T-cell (primary cell): ENCODE data around the gene BSG. TPM values are rescaled to one million over a fixed set of nuclear protein-coding genes. Genes with fewer than 3 reads are reported as not detected.

Source experiments
- ATAC-seq, 4 experiments: fragments of 200-7000 bp in 3 of 4; fragments of 150-1000 bp in 1 of 4; cut with Tn5 transposase; replicated peaks in 1 of 4; 1 replicate in 3 of 4; 2 replicates in 1 of 4; pipeline ENCODE4 v1.10.0; 2021; ENCODE audit warnings: moderate library complexity in 3 of 4, mild to moderate bottlenecking in 2 of 4, moderate number of reproducible peaks in 1 of 4
- CTCF ChIA-PET, 2 donors: fragments of 300-600 bp; sonication (Branson Sonifier 250); formaldehyde crosslinking; loops; one replicate each; lab custom pipeline; 2022; ENCODE audit warnings: antibody characterized with exemption in 2 of 2; lab: Charles Lee
- POLR2A ChIA-PET, 2 donors: fragments of 300-600 bp; sonication (Branson Sonifier 250); formaldehyde crosslinking; loops; one replicate each; lab custom pipeline; 2022; ENCODE audit warnings: antibody characterized with exemption in 2 of 2; lab: Charles Lee
- DNase-seq, 35 experiments: peaks; one replicate each; pipeline versions ENCODE4 v3.0.0 to v3.0.0-alpha.2; 2013 to 2023
- H3K27ac ChIP-seq: one replicate; pipeline ENCODE4 v1.5.1; 2013; ENCODE audit warnings: low read length
- H3K27me3 ChIP-seq, 2 experiments: replicated peaks in 1 of 2; 1 replicate in 1 of 2; 2 replicates in 1 of 2; pipeline versions ENCODE4 v1.6.1 to v1.7.0; 2013; ENCODE audit warnings: low read length in 1 of 2, mixed read lengths in 1 of 2; ENCODE audit not compliant: control insufficient read depth in 2 of 2, insufficient read depth in 2 of 2; ENCODE audit errors: extremely low read depth in 1 of 2
- H3K36me3 ChIP-seq, 2 donors: 1 replicate in 1 of 2; 2 replicates in 1 of 2; pipeline versions ENCODE4 v1.6.1 to v1.7.0; 2013; ENCODE audit warnings: low read length in 1 of 2; ENCODE audit not compliant: control insufficient read depth in 2 of 2, insufficient read depth in 1 of 2; ENCODE audit errors: extremely low read depth in 1 of 2
- H3K4me1 ChIP-seq, 2 experiments: 1 replicate in 1 of 2; 2 replicates in 1 of 2; pipeline versions ENCODE4 v1.6.1 to v1.7.0; 2013; ENCODE audit warnings: low read length in 2 of 2, mixed read lengths in 1 of 2; ENCODE audit not compliant: insufficient read depth in 2 of 2, control insufficient read depth in 1 of 2; ENCODE audit errors: extremely low read depth in 1 of 2
- H3K4me3 ChIP-seq, 2 donors: 1 replicate in 1 of 2; 2 replicates in 1 of 2; pipeline versions ENCODE4 v1.5.1 to v1.7.0; 2013; ENCODE audit warnings: mild to moderate bottlenecking in 2 of 2, low read length in 1 of 2, moderate library complexity in 1 of 2; ENCODE audit not compliant: control insufficient read depth in 1 of 2; ENCODE audit errors: extremely low read depth in 1 of 2
- H3K9me3 ChIP-seq: 2 replicates; pipeline ENCODE4 v1.7.0; 2013
- H3K27ac Mint-ChIP-seq, 2 donors: one replicate each; pipeline ENCODE4 v1.8.0; 2020 to 2021; ENCODE audit warnings: mild to moderate bottlenecking in 2 of 2, mixed read lengths in 2 of 2
- H3K27me3 Mint-ChIP-seq, 2 donors: one replicate each; pipeline ENCODE4 v1.8.0; 2021 to 2022; ENCODE audit warnings: mixed read lengths in 2 of 2
- H3K36me3 Mint-ChIP-seq: one replicate; pipeline ENCODE4 v1.8.0; 2021; ENCODE audit warnings: mixed read lengths
- H3K4me1 Mint-ChIP-seq, 3 donors: one replicate each; pipeline ENCODE4 v1.8.0; 2020 to 2022; ENCODE audit warnings: mixed read lengths in 3 of 3, mild to moderate bottlenecking in 1 of 3
- H3K4me3 Mint-ChIP-seq, 3 donors: one replicate each; pipeline ENCODE4 v1.8.0; 2020 to 2022; ENCODE audit warnings: mild to moderate bottlenecking in 3 of 3, mixed read lengths in 3 of 3, moderate library complexity in 3 of 3
- H3K9me3 Mint-ChIP-seq, 3 donors: one replicate each; pipeline ENCODE4 v1.8.0; 2020 to 2022; ENCODE audit warnings: mixed read lengths in 3 of 3
- WGBS: methylation state at CpG from one replicate; pipeline ENCODE4 v1.1.5; 2013; ENCODE audit warnings: missing lambda C conversion rate; ENCODE audit not compliant: insufficient coverage; 5-methylcytosine and 5-hydroxymethylcytosine counted together
- total RNA-seq, 35 experiments: library from RNA in 6 of 35; stranded (reverse) in 6 of 35; fragments of 120-200 nt in 1 of 35; gene quantifications; one replicate each; pipeline versions ENCODE4 v1.2.1 to v1.2.4 and lab custom pipeline; 2013 to 2026

BSG gene
- total RNA-seq, 5 donors from 2014 or later (not counting 1 experiment from before 2014, with no cell fraction given) = 89.3 to 165 (median 152) TPM

GRCh38 chr19:611481-611868 lies 39.1 kb downstream of the BSG start:
- Mint-ChIP-seq H3K36me3 (peaks cover 8% of the 10 kb centered on the region), H3K4me3 (peak overlapping the region; percentile 89 to 98 (median 95)), H3K27me3 (no peaks in the 10 kb centered on the region), H3K4me1 (peaks cover 20 to 25% (median 25%) of the 10 kb centered on the region in 3 donors), H3K27ac (peak overlapping the region; percentile 93 to 98), H3K9me3 (no peaks in the 10 kb centered on the region)
- CTCF ChIA-PET = no interaction called here
- POLR2A ChIA-PET = no interaction called here
- Histone ChIP-seq H3K36me3 (no peaks in the 10 kb centered on the region), H3K4me3 (peak overlapping the region in 1 of 2 donors; percentile 72), H3K4me1 (peaks cover 3 to 48% of the 10 kb centered on the region in 2 experiments), H3K27ac (peak overlapping the region; percentile 59), H3K9me3 (no peaks in the 10 kb centered on the region), H3K27me3 (peaks cover 0 to 2% of the 10 kb centered on the region in 2 experiments)
- WGBS = 0% methylated on average over 1 of the region's 13 CpGs
- peak; percentile 2 to 7 (median 4) for ATAC-seq
- DNase-seq = peak in 19 of 35 experiments; percentile 12 to 65 (median 39)

- DNase-seq (no peak), ATAC-seq (no peak)
- ChIA-PET POLR2A (interaction anchor here in 1 of 2 donors (0.6 kb wide), 1 partner anchor 10 kb away, joined by 5 read pairs; no protein-coding TSS in a partner anchor), CTCF (no interaction called here)
- H3K36me3 Mint-ChIP-seq = peaks cover 8% of the 10 kb centered on the region
- peaks cover 20 to 25% (median 25%) of the 10 kb centered on the region in 3 donors for H3K4me1 Mint-ChIP-seq
- no peaks in the 10 kb centered on the region for H3K9me3 Mint-ChIP-seq
- no peak overlapping the region for H3K27ac Mint-ChIP-seq
- H3K27me3 Mint-ChIP-seq = no peaks in the 10 kb centered on the region
- H3K4me3 ChIP-seq = no peak overlapping the region
- peaks cover 3 to 48% of the 10 kb centered on the region in 2 experiments for H3K4me1 ChIP-seq
- peaks cover 0 to 2% of the 10 kb centered on the region in 2 experiments for H3K27me3 ChIP-seq
- peaks cover 0 to 5% of the 10 kb centered on the region in 2 donors for H3K36me3 ChIP-seq
- WGBS = 91% methylated on average over 33 of the region's 33 CpGs
- H3K9me3 ChIP-seq = no peaks in the 10 kb centered on the region
- no peak overlapping the region for H3K27ac ChIP-seq
- H3K4me3 Mint-ChIP-seq = no peak overlapping the region
These were observed 40.5 kb downstream of the BSG start for GRCh38 chr19:612941-613340.

- Histone ChIP-seq H3K27ac (no peak overlapping the region), H3K4me1 (peaks cover 3 to 41% of the 10 kb centered on the region in 2 experiments), H3K36me3 (peaks cover 2 to 13% of the 10 kb centered on the region in 2 donors), H3K27me3 (peaks cover 0 to 2% of the 10 kb centered on the region in 2 experiments), H3K9me3 (no peaks in the 10 kb centered on the region), H3K4me3 (no peak overlapping the region)
- no peak for ATAC-seq
- ChIA-PET CTCF (no interaction called here), POLR2A (no interaction called here)
- DNase-seq = no peak
- Mint-ChIP-seq H3K9me3 (no peaks in the 10 kb centered on the region), H3K36me3 (peaks cover 12% of the 10 kb centered on the region), H3K4me1 (peaks cover 19 to 25% (median 25%) of the 10 kb centered on the region in 3 donors), H3K27me3 (no peaks in the 10 kb centered on the region), H3K4me3 (no peak overlapping the region), H3K27ac (no peak overlapping the region)
- WGBS = 86% methylated on average over 50 of the region's 54 CpGs
These were observed 41.6 kb downstream of the BSG start for GRCh38 chr19:613732-614567.

GRCh38 chr19:615619-616018 lies 43.2 kb downstream of the BSG start:
- H3K4me1 Mint-ChIP-seq = peaks cover 13 to 20% (median 17%) of the 10 kb centered on the region in 3 donors
- H3K9me3 ChIP-seq = no peaks in the 10 kb centered on the region
- H3K4me3 Mint-ChIP-seq = peak overlapping the region in 2 of 3 donors; percentile 19 to 68
- H3K4me3 ChIP-seq = no peak overlapping the region
- peak in 1 of 35 experiments; percentile 23 for DNase-seq
- H3K9me3 Mint-ChIP-seq = no peaks in the 10 kb centered on the region
- ATAC-seq = no peak
- H3K36me3 ChIP-seq = peaks cover 2 to 27% of the 10 kb centered on the region in 2 donors
- 45% methylated on average over 29 of the region's 33 CpGs for WGBS
- no peak overlapping the region for H3K27ac ChIP-seq
- H3K4me1 ChIP-seq = peaks cover 0 to 25% of the 10 kb centered on the region in 2 experiments
- no peak overlapping the region for H3K27ac Mint-ChIP-seq
- H3K27me3 Mint-ChIP-seq = no peaks in the 10 kb centered on the region
- ChIA-PET CTCF (no interaction called here), POLR2A (no interaction called here)
- peaks cover 14% of the 10 kb centered on the region for H3K36me3 Mint-ChIP-seq
- peaks cover 0 to 2% of the 10 kb centered on the region in 2 experiments for H3K27me3 ChIP-seq

GRCh38 chr19:616062-616700 lies 43.8 kb downstream of the BSG start:
- no peak for ATAC-seq
- ChIA-PET POLR2A (no interaction called here), CTCF (no interaction called here)

More at GRCh38 chr19:616062-616700, 43.8 kb downstream of the BSG start:
- Histone ChIP-seq H3K36me3 (peaks cover 2 to 27% of the 10 kb centered on the region in 2 donors), H3K4me1 (peaks cover 0 to 19% of the 10 kb centered on the region in 2 experiments), H3K9me3 (no peaks in the 10 kb centered on the region), H3K27me3 (peaks cover 0 to 2% of the 10 kb centered on the region in 2 experiments), H3K4me3 (no peak overlapping the region), H3K27ac (no peak overlapping the region)
- no peak for DNase-seq
- Mint-ChIP-seq H3K9me3 (no peaks in the 10 kb centered on the region), H3K4me1 (peaks cover 9 to 14% (median 13%) of the 10 kb centered on the region in 3 donors), H3K4me3 (no peak overlapping the region), H3K27me3 (no peaks in the 10 kb centered on the region), H3K27ac (no peak overlapping the region), H3K36me3 (peaks cover 14% of the 10 kb centered on the region)
- 53% methylated on average over 70 of the region's 97 CpGs for WGBS
